ENCODE results near the gene CRISP1.

CRISP1 gene

DNA sequence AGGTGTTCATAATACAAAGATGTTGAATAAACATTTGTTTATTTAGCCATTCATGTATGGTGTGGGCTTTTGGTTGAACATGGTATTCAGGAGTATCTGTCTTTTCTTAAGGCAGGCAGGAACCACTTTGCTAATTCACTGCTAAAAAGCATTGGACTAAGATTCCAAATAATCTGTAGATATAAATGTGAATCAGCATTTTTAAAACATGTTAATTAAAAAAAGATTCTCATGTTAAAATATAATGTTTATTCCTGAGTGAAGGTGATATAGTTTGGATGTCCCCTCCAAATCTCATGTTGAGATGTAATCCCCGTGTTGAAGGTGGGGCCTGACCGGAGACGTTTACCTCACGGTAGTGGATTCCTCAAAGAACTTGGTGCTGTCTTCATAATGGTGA, 19.3 kb downstream of the CRISP1 start:
- Histone ChIP-seq H3K27ac (ENCODE audit: low read depth in 2 of 2, low read length in 2 of 2) (no peak overlapping the region), H3K4me3 (ENCODE audit: low read length in 2 of 2) (no peak overlapping the region), H3K4me1 (ENCODE audit: control insufficient read depth in 2 of 2, insufficient read depth in 2 of 2, low read length in 2 of 2) (no peaks in the 10 kb centered on the region), H3K9ac (ENCODE audit: low read depth in 1 of 2, low read length in 2 of 2) (no peak overlapping the region), H3K36me3 (ENCODE audit: control insufficient read depth in 2 of 2, insufficient read depth in 2 of 2, low read length in 2 of 2) (no peaks in the 10 kb centered on the region), H3K27me3 (ENCODE audit: control insufficient read depth in 2 of 2, insufficient read depth in 2 of 2, low read length in 2 of 2) (no peaks in the 10 kb centered on the region), H3K9me3 (ENCODE audit: control insufficient read depth in 2 of 2, low read length in 2 of 2) (no peaks in the 10 kb centered on the region)

DNA sequence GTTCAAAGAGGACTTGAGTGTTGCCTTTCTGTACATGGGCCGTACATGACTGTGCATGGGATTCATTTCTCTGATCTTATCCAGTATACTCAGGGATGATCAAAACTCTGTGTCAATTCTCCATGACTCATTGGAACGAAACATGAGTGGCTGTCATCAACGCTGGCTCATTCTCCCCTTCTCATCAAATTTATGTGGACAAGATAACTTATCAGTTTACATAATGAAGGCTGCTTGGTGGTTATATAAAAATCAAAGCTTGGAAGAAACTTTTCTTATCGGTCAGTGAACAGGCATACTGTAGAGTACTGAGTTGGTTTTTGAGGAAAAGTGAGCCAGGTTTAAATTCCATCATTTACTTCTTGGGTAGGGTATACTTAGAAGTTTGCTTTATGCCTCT, 24.9 kb downstream of the CRISP1 start:
- H3K36me3 ChIP-seq (ENCODE audit: control insufficient read depth in 2 of 2, insufficient read depth in 2 of 2, low read length in 2 of 2), result no peaks in the 10 kb centered on the region
- no peak overlapping the region for H3K9ac ChIP-seq (ENCODE audit: low read depth in 1 of 2, low read length in 2 of 2)
- H3K4me3 ChIP-seq (ENCODE audit: low read length in 2 of 2), result no peak overlapping the region
- no peaks in the 10 kb centered on the region for H3K4me1 ChIP-seq (ENCODE audit: control insufficient read depth in 2 of 2, insufficient read depth in 2 of 2, low read length in 2 of 2)
- no peaks in the 10 kb centered on the region for H3K9me3 ChIP-seq (ENCODE audit: control insufficient read depth in 2 of 2, low read length in 2 of 2)
- no peaks in the 10 kb centered on the region for H3K27me3 ChIP-seq (ENCODE audit: control insufficient read depth in 2 of 2, insufficient read depth in 2 of 2, low read length in 2 of 2)
- H3K27ac ChIP-seq (ENCODE audit: low read depth in 2 of 2, low read length in 2 of 2), result no peak overlapping the region

DNA sequence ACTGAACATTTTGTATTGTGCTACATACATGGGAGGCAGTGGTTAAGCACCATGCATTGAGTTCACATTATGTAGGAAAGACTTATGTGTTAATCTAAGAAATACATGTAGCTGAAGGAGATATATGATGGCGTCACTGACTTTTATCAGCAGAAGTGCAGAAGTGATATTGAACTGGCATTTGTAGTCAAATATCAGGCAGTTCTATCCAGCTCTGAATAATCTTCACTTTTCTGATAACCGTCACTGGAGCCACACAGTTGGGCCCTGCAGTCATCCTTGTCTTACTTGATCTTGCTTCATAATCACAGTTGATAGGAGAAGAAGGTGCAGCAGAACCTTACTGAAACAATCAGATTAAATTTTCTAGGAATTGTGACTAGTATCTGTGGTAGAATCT, 26.4 kb downstream of the CRISP1 start:
- H3K27me3 ChIP-seq (ENCODE audit: control insufficient read depth in 2 of 2, insufficient read depth in 2 of 2, low read length in 2 of 2), result no peaks in the 10 kb centered on the region
- no peak overlapping the region for H3K9ac ChIP-seq (ENCODE audit: low read depth in 1 of 2, low read length in 2 of 2)
- no peaks in the 10 kb centered on the region for H3K9me3 ChIP-seq (ENCODE audit: control insufficient read depth in 2 of 2, low read length in 2 of 2)
- H3K36me3 ChIP-seq (ENCODE audit: control insufficient read depth in 2 of 2, insufficient read depth in 2 of 2, low read length in 2 of 2), result no peaks in the 10 kb centered on the region
- no peak overlapping the region for H3K4me3 ChIP-seq (ENCODE audit: low read length in 2 of 2)
- H3K27ac ChIP-seq (ENCODE audit: low read depth in 2 of 2, low read length in 2 of 2), result no peak overlapping the region
- H3K4me1 ChIP-seq (ENCODE audit: control insufficient read depth in 2 of 2, insufficient read depth in 2 of 2, low read length in 2 of 2), result no peaks in the 10 kb centered on the region

DNA sequence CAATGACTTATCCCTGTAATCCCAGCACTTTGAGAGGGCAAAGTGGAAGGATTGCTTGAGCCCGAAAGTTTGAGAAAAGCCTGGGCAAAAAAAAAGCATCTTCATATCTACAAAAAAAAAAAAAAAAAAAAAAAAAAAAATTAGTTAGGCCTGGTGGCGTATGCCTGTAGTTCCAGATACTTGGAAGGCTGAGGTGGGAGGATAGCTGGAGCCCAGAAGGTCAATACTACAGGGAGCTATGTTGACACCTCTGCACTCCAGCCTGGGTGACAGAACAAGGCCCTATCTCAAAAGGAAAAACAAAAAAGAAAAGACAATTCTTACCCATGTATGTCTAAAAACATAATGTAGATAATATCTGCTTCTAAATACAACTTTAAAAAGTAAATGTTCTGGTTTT, 27.2 kb downstream of the CRISP1 start:
- no peaks in the 10 kb centered on the region for H3K4me1 ChIP-seq (ENCODE audit: control insufficient read depth in 2 of 2, insufficient read depth in 2 of 2, low read length in 2 of 2)
- H3K4me3 ChIP-seq (ENCODE audit: low read length in 2 of 2), result no peak overlapping the region
- H3K9me3 ChIP-seq (ENCODE audit: control insufficient read depth in 2 of 2, low read length in 2 of 2), result no peaks in the 10 kb centered on the region
- no peaks in the 10 kb centered on the region for H3K27me3 ChIP-seq (ENCODE audit: control insufficient read depth in 2 of 2, insufficient read depth in 2 of 2, low read length in 2 of 2)
- H3K9ac ChIP-seq (ENCODE audit: low read depth in 1 of 2, low read length in 2 of 2), result no peak overlapping the region
- H3K27ac ChIP-seq (ENCODE audit: low read depth in 2 of 2, low read length in 2 of 2), result no peak overlapping the region
- no peaks in the 10 kb centered on the region for H3K36me3 ChIP-seq (ENCODE audit: control insufficient read depth in 2 of 2, insufficient read depth in 2 of 2, low read length in 2 of 2)

DNA sequence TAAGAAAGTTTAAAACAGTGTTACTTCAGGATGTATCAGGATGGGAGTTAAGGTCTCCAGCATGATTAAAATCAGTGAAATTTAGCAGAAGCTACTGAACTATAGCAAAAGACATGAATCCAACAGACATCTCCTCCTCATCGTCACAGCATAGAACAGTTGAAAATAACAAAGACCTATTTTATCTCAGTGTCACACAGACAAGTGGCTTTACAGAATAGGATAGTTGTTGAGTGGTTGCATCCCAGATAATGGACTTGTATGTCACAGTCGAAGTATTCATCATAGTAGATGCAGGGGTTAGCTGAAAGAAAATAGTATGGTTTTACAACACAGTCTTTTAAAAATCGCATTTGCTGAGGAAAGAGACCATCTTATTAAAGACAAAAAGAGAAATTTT, 31.2 kb downstream of the CRISP1 start:
- Histone ChIP-seq H3K9ac (ENCODE audit: low read depth in 1 of 2, low read length in 2 of 2) (no peak overlapping the region), H3K27me3 (ENCODE audit: control insufficient read depth in 2 of 2, insufficient read depth in 2 of 2, low read length in 2 of 2) (no peaks in the 10 kb centered on the region)

DNA sequence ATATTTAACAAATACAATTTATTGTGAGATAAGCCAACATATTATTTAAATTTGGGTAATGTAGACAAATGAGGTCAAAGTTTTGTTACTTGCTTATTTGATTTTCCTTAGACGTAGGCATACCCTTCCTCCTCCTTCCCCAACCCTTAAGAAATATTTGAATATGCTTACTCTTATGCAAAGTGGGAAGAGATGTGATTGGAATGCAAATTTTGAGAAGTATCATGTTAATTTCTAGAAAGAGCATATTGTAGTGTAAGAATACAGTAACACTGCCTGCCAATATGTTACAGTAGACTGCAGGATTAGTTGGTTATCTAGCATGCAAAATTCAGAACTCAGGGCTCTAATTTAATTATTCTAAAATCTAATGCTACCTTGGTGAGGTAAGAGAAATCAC, 32.9 kb downstream of the CRISP1 start:
- no peaks in the 10 kb centered on the region for H3K9me3 ChIP-seq (ENCODE audit: control insufficient read depth in 2 of 2, low read length in 2 of 2)
- H3K4me1 ChIP-seq (ENCODE audit: control insufficient read depth in 2 of 2, insufficient read depth in 2 of 2, low read length in 2 of 2), result no peaks in the 10 kb centered on the region
- H3K4me3 ChIP-seq (ENCODE audit: low read length in 2 of 2), result no peak overlapping the region
- no peak overlapping the region for H3K27ac ChIP-seq (ENCODE audit: low read depth in 2 of 2, low read length in 2 of 2)
- H3K27me3 ChIP-seq (ENCODE audit: control insufficient read depth in 2 of 2, insufficient read depth in 2 of 2, low read length in 2 of 2), result no peaks in the 10 kb centered on the region
- H3K36me3 ChIP-seq (ENCODE audit: control insufficient read depth in 2 of 2, insufficient read depth in 2 of 2, low read length in 2 of 2), result no peaks in the 10 kb centered on the region
- no peak overlapping the region for H3K9ac ChIP-seq (ENCODE audit: low read depth in 1 of 2, low read length in 2 of 2)

More for the DNA sequence above, 31.2 kb downstream of the CRISP1 start:
- no peak overlapping the region for H3K4me3 ChIP-seq (ENCODE audit: low read length in 2 of 2)
- no peaks in the 10 kb centered on the region for H3K9me3 ChIP-seq (ENCODE audit: control insufficient read depth in 2 of 2, low read length in 2 of 2)
- no peaks in the 10 kb centered on the region for H3K36me3 ChIP-seq (ENCODE audit: control insufficient read depth in 2 of 2, insufficient read depth in 2 of 2, low read length in 2 of 2)
- no peak overlapping the region for H3K27ac ChIP-seq (ENCODE audit: low read depth in 2 of 2, low read length in 2 of 2)
- H3K4me1 ChIP-seq (ENCODE audit: control insufficient read depth in 2 of 2, insufficient read depth in 2 of 2, low read length in 2 of 2), result no peaks in the 10 kb centered on the region

DNA sequence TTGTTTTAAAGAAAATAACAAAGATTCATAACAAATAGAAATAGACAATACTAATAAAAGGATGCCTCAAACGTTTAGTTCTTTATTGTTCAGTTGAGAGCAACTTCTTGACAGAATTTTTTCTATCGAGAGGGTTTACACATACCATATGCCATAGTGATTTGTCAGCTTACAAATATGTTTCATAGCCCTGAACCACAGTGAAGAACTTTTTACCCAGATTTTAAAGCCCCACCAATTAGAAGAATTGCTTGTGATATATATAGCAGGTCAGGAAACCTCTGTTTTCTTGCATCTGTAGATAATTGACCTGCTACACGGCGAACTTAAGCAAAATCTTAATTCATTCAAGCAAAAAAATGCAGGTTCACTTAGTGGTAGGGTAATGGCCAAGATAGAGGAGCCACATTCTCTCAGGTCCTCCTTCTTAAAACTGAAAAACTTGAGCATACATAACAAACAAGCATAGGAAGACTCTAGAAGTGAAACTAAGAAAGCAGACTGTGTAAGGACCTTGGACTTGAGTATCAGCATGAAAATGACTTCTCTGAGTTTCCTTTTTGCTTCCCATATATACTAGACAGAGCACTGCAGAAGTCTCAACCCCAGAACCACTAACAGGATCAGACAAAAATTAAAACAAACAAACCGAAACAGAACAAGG, 39.5 kb downstream of the CRISP1 start:
- no peaks in the 10 kb centered on the region for H3K36me3 ChIP-seq (ENCODE audit: control insufficient read depth in 2 of 2, insufficient read depth in 2 of 2, low read length in 2 of 2)
- H3K27me3 ChIP-seq (ENCODE audit: control insufficient read depth in 2 of 2, insufficient read depth in 2 of 2, low read length in 2 of 2), result no peaks in the 10 kb centered on the region
- H3K4me1 ChIP-seq (ENCODE audit: control insufficient read depth in 2 of 2, insufficient read depth in 2 of 2, low read length in 2 of 2), result no peaks in the 10 kb centered on the region
- no peaks in the 10 kb centered on the region for H3K9me3 ChIP-seq (ENCODE audit: control insufficient read depth in 2 of 2, low read length in 2 of 2)
- no peak overlapping the region for H3K9ac ChIP-seq (ENCODE audit: low read depth in 1 of 2, low read length in 2 of 2)
- no peak overlapping the region for H3K4me3 ChIP-seq (ENCODE audit: low read length in 2 of 2)
- no peak overlapping the region for H3K27ac ChIP-seq (ENCODE audit: low read depth in 2 of 2, low read length in 2 of 2)

DNA sequence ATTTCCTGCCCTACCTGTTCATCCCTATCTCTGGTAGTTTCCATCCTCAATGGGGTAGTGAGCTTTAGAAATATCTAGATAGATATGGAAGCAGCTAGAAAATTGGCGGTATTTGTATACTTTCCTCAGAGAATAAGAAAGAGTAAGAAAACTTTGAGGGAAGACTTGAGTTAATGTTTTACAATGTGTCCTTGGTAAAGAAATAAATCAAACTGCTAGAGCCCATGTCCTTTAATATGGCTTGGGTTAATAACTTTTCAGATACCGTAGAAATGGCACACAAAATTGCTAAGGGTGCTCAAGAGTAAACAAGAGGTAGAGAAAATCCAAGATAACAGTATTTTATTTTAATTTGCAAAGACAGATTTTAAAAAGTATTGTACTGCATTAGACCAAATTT, 51.2 kb downstream of the CRISP1 start:
- no peaks in the 10 kb centered on the region for H3K27me3 ChIP-seq (ENCODE audit: control insufficient read depth in 2 of 2, insufficient read depth in 2 of 2, low read length in 2 of 2)
- no peaks in the 10 kb centered on the region for H3K36me3 ChIP-seq (ENCODE audit: control insufficient read depth in 2 of 2, insufficient read depth in 2 of 2, low read length in 2 of 2)
- no peaks in the 10 kb centered on the region for H3K4me1 ChIP-seq (ENCODE audit: control insufficient read depth in 2 of 2, insufficient read depth in 2 of 2, low read length in 2 of 2)
- H3K9ac ChIP-seq (ENCODE audit: low read depth in 1 of 2, low read length in 2 of 2), result no peak overlapping the region
- no peak overlapping the region for H3K27ac ChIP-seq (ENCODE audit: low read depth in 2 of 2, low read length in 2 of 2)
- no peak overlapping the region for H3K4me3 ChIP-seq (ENCODE audit: low read length in 2 of 2)
- H3K9me3 ChIP-seq (ENCODE audit: control insufficient read depth in 2 of 2, low read length in 2 of 2), result no peaks in the 10 kb centered on the region

DNA sequence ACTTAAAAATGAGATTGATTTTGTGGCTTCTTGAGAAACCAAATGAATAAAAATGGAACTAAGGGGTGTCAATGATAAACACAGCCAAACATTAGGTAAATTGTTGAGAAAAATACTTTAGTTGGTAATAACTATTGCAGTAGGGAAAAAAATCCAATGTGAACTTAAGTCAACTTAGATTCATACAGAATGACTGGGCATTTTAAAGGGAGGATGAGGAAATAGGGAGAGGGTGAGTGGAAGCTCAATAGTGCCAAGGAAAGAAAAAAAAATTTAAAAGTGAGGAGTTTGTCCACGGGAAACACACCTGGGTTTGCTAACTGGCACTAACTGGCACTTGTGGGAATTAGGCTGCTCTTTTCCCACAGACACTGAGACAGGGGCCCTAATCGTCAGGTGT, 53.1 kb downstream of the CRISP1 start:
- Histone ChIP-seq H3K27ac (ENCODE audit: low read depth in 2 of 2, low read length in 2 of 2) (no peak overlapping the region), H3K4me3 (ENCODE audit: low read length in 2 of 2) (no peak overlapping the region), H3K9me3 (ENCODE audit: control insufficient read depth in 2 of 2, low read length in 2 of 2) (no peaks in the 10 kb centered on the region), H3K9ac (ENCODE audit: low read depth in 1 of 2, low read length in 2 of 2) (no peak overlapping the region), H3K4me1 (ENCODE audit: control insufficient read depth in 2 of 2, insufficient read depth in 2 of 2, low read length in 2 of 2) (no peaks in the 10 kb centered on the region), H3K36me3 (ENCODE audit: control insufficient read depth in 2 of 2, insufficient read depth in 2 of 2, low read length in 2 of 2) (no peaks in the 10 kb centered on the region), H3K27me3 (ENCODE audit: control insufficient read depth in 2 of 2, insufficient read depth in 2 of 2, low read length in 2 of 2) (no peaks in the 10 kb centered on the region)

DNA sequence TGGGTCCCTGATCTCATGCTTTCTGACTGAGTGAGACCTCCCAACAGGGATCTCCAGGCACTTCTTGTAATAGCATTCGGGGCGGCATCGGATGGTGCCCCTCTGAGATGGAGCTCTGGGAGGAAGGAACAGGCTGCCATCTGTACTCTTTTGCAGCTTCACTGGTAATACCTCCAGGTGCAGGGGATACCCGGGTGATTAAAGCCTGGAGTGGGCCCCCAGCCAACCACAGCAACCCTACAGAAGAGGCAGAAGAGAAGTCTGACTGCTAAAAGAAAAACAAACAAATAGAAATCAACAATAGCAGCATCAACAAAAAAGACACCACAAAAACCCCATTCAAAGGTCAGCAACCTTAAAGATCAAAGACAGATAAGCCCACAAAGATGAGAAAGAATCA, 60.2 kb downstream of the CRISP1 start:
- Histone ChIP-seq H3K36me3 (ENCODE audit: control insufficient read depth in 2 of 2, insufficient read depth in 2 of 2, low read length in 2 of 2) (no peaks in the 10 kb centered on the region), H3K27me3 (ENCODE audit: control insufficient read depth in 2 of 2, insufficient read depth in 2 of 2, low read length in 2 of 2) (no peaks in the 10 kb centered on the region), H3K4me1 (ENCODE audit: control insufficient read depth in 2 of 2, insufficient read depth in 2 of 2, low read length in 2 of 2) (no peaks in the 10 kb centered on the region), H3K9me3 (ENCODE audit: control insufficient read depth in 2 of 2, low read length in 2 of 2) (no peaks in the 10 kb centered on the region), H3K4me3 (ENCODE audit: low read length in 2 of 2) (no peak overlapping the region), H3K9ac (ENCODE audit: low read depth in 1 of 2, low read length in 2 of 2) (no peak overlapping the region), H3K27ac (ENCODE audit: low read depth in 2 of 2, low read length in 2 of 2) (no peak overlapping the region)

DNA sequence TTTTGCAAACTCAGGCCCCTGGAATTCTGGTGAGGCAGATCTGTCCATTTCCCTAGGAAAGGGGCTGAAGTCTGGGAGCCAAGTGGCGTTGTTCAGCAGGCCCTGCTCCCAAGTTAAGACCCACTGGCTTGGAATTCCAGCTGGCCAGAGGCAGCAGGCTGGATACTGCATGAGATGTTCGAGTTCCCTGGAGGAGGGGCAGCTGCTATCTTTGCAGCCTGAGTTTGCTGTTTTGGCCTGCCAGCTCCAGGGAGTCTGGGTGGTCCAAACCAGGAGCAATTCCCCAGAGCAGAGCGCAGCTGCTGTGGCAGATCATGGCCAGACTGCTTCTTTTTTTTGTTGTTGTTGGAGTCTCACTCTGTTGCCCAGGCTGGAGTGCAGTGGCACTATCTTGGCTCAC, 61.1 kb downstream of the CRISP1 start:
- no peak overlapping the region for H3K27ac ChIP-seq (ENCODE audit: low read depth in 2 of 2, low read length in 2 of 2)
- no peaks in the 10 kb centered on the region for H3K36me3 ChIP-seq (ENCODE audit: control insufficient read depth in 2 of 2, insufficient read depth in 2 of 2, low read length in 2 of 2)

More for the DNA sequence above, 61.1 kb downstream of the CRISP1 start:
- Histone ChIP-seq H3K4me1 (ENCODE audit: control insufficient read depth in 2 of 2, insufficient read depth in 2 of 2, low read length in 2 of 2) (no peaks in the 10 kb centered on the region), H3K9me3 (ENCODE audit: control insufficient read depth in 2 of 2, low read length in 2 of 2) (no peaks in the 10 kb centered on the region), H3K9ac (ENCODE audit: low read depth in 1 of 2, low read length in 2 of 2) (no peak overlapping the region), H3K27me3 (ENCODE audit: control insufficient read depth in 2 of 2, insufficient read depth in 2 of 2, low read length in 2 of 2) (no peaks in the 10 kb centered on the region), H3K4me3 (ENCODE audit: low read length in 2 of 2) (no peak overlapping the region)
